ENCODE results near the gene FHL3.

FHL3 gene

GRCh38 chr1:38051079-38051543 is 45.8 kb upstream of the FHL3 start:
- Histone ChIP-seq H3K27ac (replicated peaks) (no peak overlapping the region), H3K27me3 (ENCODE audit: insufficient read depth, poor library complexity, severe bottlenecking) (peaks cover 24% of the 10 kb centered on the region), H3K4me3 (replicated peaks; ENCODE audit: insufficient read depth, low read length) (no peak overlapping the region)
- TF ChIP-seq CTCF (IDR thresholded peaks at IDR 0.05; ENCODE audit: insufficient read depth, low read length) (no peak), GABPA (IDR thresholded peaks at IDR 0.05; ENCODE audit: low read depth) (no peak), REST (IDR thresholded peaks at IDR 0.05; ENCODE audit: insufficient replicate concordance, low read depth) (no peak), SPI1 (IDR thresholded peaks at IDR 0.05; ENCODE audit: borderline replicate concordance, low read depth) (no peak), POLR2AphosphoS5 (IDR thresholded peaks at IDR 0.05; ENCODE audit: low read depth) (no peak)
- no peak for DNase-seq (ENCODE audit: low read depth in 1 of 2, low spot score in 1 of 2)

GRCh38 chr1:38050397-38051078 is 45.2 kb upstream of the FHL3 start:
- TF ChIP-seq GABPA (IDR thresholded peaks at IDR 0.05; ENCODE audit: low read depth) (no peak), SPI1 (IDR thresholded peaks at IDR 0.05; ENCODE audit: borderline replicate concordance, low read depth) (no peak), REST (IDR thresholded peaks at IDR 0.05; ENCODE audit: insufficient replicate concordance, low read depth) (no peak), POLR2AphosphoS5 (IDR thresholded peaks at IDR 0.05; ENCODE audit: low read depth) (no peak), CTCF (IDR thresholded peaks at IDR 0.05; ENCODE audit: insufficient read depth, low read length) (no peak)
- peaks cover 27% of the 10 kb centered on the region for H3K27me3 ChIP-seq (ENCODE audit: insufficient read depth, poor library complexity, severe bottlenecking)
- H3K4me3 ChIP-seq (replicated peaks; ENCODE audit: insufficient read depth, low read length), result no peak overlapping the region
- H3K27ac ChIP-seq (replicated peaks), result no peak overlapping the region
- DNase-seq (ENCODE audit: low read depth in 1 of 2, low spot score in 1 of 2), result no peak

GRCh38 chr1:38047603-38048141 is 42.4 kb upstream of the FHL3 start:
- Histone ChIP-seq H3K27me3 (ENCODE audit: insufficient read depth, poor library complexity, severe bottlenecking) (peaks cover 49% of the 10 kb centered on the region), H3K4me3 (replicated peaks; ENCODE audit: insufficient read depth, low read length) (no peak overlapping the region), H3K27ac (replicated peaks) (no peak overlapping the region)
- DNase-seq (ENCODE audit: low read depth in 1 of 2, low spot score in 1 of 2), result no peak
- TF ChIP-seq GABPA (IDR thresholded peaks at IDR 0.05; ENCODE audit: low read depth) (no peak), REST (IDR thresholded peaks at IDR 0.05; ENCODE audit: insufficient replicate concordance, low read depth) (peak; percentile 81)

All from HL-60 (cell line).